Sigmoid colon (tissue), 7 donors: ENCODE results near the gene GJB2. TPM values are rescaled to one million over a fixed set of nuclear protein-coding genes. Genes with fewer than 3 reads are reported as not detected.
A peak's percentile ranks its signal among the peaks of the same experiment; 100 is the strongest.

Experiments
- DNase-seq: peaks from one replicate; pipeline ENCODE4 v3.0.0-alpha.2; 2019
- H3K27ac ChIP-seq, 4 donors: fragments of 200-600 bp; sonication (generic); one replicate each; pipeline ENCODE4 v1.5.1; 2016 to 2019; ENCODE audit warnings: mild to moderate bottlenecking in 1 of 4
- H3K27me3 ChIP-seq, 3 donors: fragments of 200-600 bp; sonication (generic); one replicate each; pipeline ENCODE4 v1.5.1; 2019; ENCODE audit warnings: mild to moderate bottlenecking in 1 of 3
- H3K36me3 ChIP-seq, 4 donors: fragments of 200-600 bp; sonication (generic); one replicate each; pipeline ENCODE4 v1.5.1; 2016 to 2019
- H3K4me1 ChIP-seq, 4 donors: fragments of 200-600 bp; sonication (generic); one replicate each; pipeline ENCODE4 v1.5.1; 2017 to 2019
- H3K4me3 ChIP-seq, 4 donors: fragments of 200-600 bp; sonication (generic); one replicate each; pipeline ENCODE4 v1.5.1; 2017 to 2019; ENCODE audit warnings: mild to moderate bottlenecking in 2 of 4, moderate library complexity in 1 of 4
- H3K9me3 ChIP-seq, 4 donors: fragments of 200-600 bp in 3 of 4; sonication (generic) in 3 of 4; one replicate each; pipeline versions ENCODE4 v1.5.1 to v1.6.1; 2013 to 2019
- EP300 ChIP-seq, 4 donors: sonication (generic); formaldehyde crosslinking; IDR thresholded peaks; one replicate each; pipeline ENCODE4 v1.6.1; 2017; ENCODE audit warnings: antibody characterized with exemption in 4 of 4
- POLR2A ChIP-seq, 2 donors: fragments of 450-650 bp; IDR thresholded peaks; one replicate each; pipeline ENCODE4 v1.6.1; 2016; ENCODE audit warnings: antibody characterized with exemption in 2 of 2, mild to moderate bottlenecking in 2 of 2, moderate library complexity in 2 of 2
- POLR2AphosphoS5 ChIP-seq, 4 donors: sonication (generic); formaldehyde crosslinking; IDR thresholded peaks; one replicate each; pipeline ENCODE4 v1.6.1; 2017; ENCODE audit warnings: antibody characterized with exemption in 4 of 4
- WGBS, 2 donors: extraction: QIAGEN DNeasy Blood & Tissue Kit; methylation state at CpG; one replicate each; pipeline ENCODE4 v1.1.7; 2013; 5-methylcytosine and 5-hydroxymethylcytosine counted together
- intact Hi-C: fragments of 100-400 bp; cut with DNase I; formaldehyde crosslinking; loops from one replicate; pipeline ENCODE4 v1.15.1; 2023
- polyA plus RNA-seq, 3 donors: library from polyadenylated mRNA; stranded (reverse); fragments of 200-250 nt; gene quantifications; one replicate each; pipeline ENCODE4 v1.2.3, GENCODE V29; 2013
- total RNA-seq, 4 donors: library from RNA; depleted of rRNA; stranded (reverse); fragments of >200 nt; gene quantifications; one replicate each; pipeline ENCODE4 v1.1.0, GENCODE V29; 2016
- TF ChIP-seq, protein P1 (sequence below), 4 experiments: fragments of 450-650 bp in 3 of 4; fragments of 200-600 bp in 1 of 4; IDR thresholded peaks; one replicate each; pipeline ENCODE4 v1.5.1; 2016 to 2019; ENCODE audit warnings: antibody characterized with exemption in 4 of 4, mild to moderate bottlenecking in 3 of 4, moderate library complexity in 2 of 4
- donor health status: healthy with polysubstance abuse.
- donor health status: Bipolar disorder and iron deficiency.
- donor health status: healthy.

The GJB2 gene
- total and polyA plus RNA-seq, 7 donors: 0.49 to 25.9 (median 7.3) TPM; not detected in 3

DNA sequence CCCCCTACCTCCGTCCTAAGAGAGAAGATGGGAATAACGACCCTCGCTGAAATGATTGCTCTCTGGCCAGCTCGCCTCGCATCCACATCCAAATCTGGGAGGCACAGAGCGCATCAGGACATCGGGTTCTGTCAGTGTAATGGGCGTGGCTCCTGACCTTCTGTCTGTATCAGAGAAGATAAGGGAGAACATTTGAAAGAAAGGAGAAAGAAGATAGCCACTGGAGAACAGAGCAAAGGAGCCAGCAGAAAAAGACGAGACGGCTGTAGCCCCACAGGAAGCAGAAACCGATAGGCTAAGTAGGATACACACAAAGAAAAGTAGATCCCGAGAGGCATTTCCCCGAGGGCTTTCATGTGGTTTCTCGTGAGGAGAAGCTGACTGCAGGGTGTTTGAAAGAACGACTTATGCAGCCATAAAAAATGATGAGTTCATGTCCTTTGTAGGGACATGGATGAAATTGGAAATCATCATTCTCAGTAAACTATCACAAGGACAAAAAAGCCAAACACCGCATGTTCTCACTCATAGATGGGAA, 14.0 kb upstream of the GJB2 start:
- WGBS, 2 donors: 67 to 72% methylated on average over 16 of the region's 16 CpGs
- H3K36me3 ChIP-seq: no peaks in the 10 kb centered on the region
- H3K27ac ChIP-seq: no peak overlapping the region
- TF ChIP-seq, protein P1, sequence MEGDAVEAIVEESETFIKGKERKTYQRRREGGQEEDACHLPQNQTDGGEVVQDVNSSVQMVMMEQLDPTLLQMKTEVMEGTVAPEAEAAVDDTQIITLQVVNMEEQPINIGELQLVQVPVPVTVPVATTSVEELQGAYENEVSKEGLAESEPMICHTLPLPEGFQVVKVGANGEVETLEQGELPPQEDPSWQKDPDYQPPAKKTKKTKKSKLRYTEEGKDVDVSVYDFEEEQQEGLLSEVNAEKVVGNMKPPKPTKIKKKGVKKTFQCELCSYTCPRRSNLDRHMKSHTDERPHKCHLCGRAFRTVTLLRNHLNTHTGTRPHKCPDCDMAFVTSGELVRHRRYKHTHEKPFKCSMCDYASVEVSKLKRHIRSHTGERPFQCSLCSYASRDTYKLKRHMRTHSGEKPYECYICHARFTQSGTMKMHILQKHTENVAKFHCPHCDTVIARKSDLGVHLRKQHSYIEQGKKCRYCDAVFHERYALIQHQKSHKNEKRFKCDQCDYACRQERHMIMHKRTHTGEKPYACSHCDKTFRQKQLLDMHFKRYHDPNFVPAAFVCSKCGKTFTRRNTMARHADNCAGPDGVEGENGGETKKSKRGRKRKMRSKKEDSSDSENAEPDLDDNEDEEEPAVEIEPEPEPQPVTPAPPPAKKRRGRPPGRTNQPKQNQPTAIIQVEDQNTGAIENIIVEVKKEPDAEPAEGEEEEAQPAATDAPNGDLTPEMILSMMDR (IDR thresholded peaks at IDR 0.05): no peak
- no peak for TF ChIP-seq POLR2AphosphoS5 (IDR thresholded peaks at IDR 0.05)
- TF ChIP-seq POLR2A (IDR thresholded peaks at IDR 0.05): no peak
- TF ChIP-seq EP300 (IDR thresholded peaks at IDR 0.05): no peak
- H3K27me3 ChIP-seq: peaks cover 0 to 11% (median 0%) of the 10 kb centered on the region in 3 donors
- H3K4me3 ChIP-seq: no peak overlapping the region
- no peaks in the 10 kb centered on the region for H3K4me1 ChIP-seq
- intact Hi-C loops: no loop called here
- no peak for DNase-seq
- H3K9me3 ChIP-seq: no peaks in the 10 kb centered on the region

DNA sequence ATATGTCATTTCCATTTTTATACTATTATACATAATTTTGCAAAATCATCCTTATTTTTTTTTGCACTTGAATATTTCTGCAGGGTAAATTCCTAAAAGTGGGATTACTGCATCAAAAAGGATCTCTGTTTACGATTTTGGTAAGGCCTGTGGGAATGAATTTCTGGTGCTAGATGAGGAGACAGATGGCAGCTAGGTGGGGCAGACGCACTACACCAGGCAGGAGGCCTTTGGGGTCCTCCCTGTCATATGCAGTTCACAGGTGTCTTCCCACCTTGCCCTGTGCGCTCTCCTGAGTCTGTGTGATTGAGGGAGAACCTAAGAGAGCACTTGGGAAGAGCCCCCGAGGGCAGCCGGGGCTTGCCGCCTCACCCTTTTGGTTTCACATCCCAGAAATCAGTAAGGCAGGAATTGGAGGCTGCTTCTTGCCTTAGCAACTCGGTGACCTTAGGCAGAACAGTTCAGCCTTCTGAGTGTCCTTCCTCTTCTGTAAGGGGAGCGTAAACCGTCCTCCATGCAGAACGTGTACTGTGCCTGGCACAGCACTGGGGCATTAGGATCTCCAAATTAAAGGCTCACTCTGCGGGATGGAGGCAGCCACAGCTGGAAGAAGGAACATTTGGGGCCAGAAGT, 13.4 kb upstream of the GJB2 start:
- peaks cover 0 to 11% (median 0%) of the 10 kb centered on the region in 3 donors for H3K27me3 ChIP-seq
- 81 to 83% methylated on average over 11 of the region's 11 CpGs for WGBS, 2 donors

DNA sequence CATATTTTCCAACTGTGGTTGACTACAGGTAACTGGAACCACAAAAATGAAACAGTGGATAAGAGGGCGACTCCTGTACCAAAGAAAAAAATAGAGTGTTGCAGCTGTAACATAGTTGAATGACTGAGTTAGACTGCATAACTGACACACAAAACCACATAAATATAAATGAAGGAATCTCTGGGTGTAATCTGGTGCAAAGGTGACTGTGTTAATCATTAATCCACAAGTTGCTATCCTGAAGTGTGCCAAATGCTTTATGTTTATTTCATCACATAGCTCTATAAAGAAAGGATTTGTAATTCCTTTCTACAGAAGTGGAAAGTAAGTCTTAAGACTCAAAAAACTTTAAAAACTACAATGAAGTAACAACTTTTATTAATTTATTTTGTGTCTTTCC, 6.0 kb upstream of the GJB2 start:
- H3K36me3 ChIP-seq: no peaks in the 10 kb centered on the region
- H3K27me3 ChIP-seq: peaks cover 21 to 34% (median 27%) of the 10 kb centered on the region in 3 donors
- H3K4me3 ChIP-seq: no peak overlapping the region
- no peak for DNase-seq
- TF ChIP-seq, protein P1 (IDR thresholded peaks at IDR 0.05): no peak
- TF ChIP-seq POLR2AphosphoS5 (IDR thresholded peaks at IDR 0.05): no peak
- no peak for TF ChIP-seq POLR2A (IDR thresholded peaks at IDR 0.05)
- no peak for TF ChIP-seq EP300 (IDR thresholded peaks at IDR 0.05)
- intact Hi-C loops: loop anchor here (10.0 kb wide), 1 partner anchor 286 kb away; no protein-coding TSS in a partner anchor
- no peak overlapping the region for H3K27ac ChIP-seq
- peaks cover 0 to 5% (median 4%) of the 10 kb centered on the region in 4 donors for H3K4me1 ChIP-seq
- WGBS, 2 donors: 16 to 63% methylated on average over 1 of the region's 1 CpG
- H3K9me3 ChIP-seq: peaks cover 0 to 1% (median 0%) of the 10 kb centered on the region in 4 donors

More for the DNA sequence above, 13.4 kb upstream of the GJB2 start:
- intact Hi-C loops: no loop called here
- no peaks in the 10 kb centered on the region for H3K9me3 ChIP-seq
- no peaks in the 10 kb centered on the region for H3K4me1 ChIP-seq
- no peak for TF ChIP-seq EP300 (IDR thresholded peaks at IDR 0.05)
- no peak for TF ChIP-seq POLR2AphosphoS5 (IDR thresholded peaks at IDR 0.05)
- DNase-seq: no peak
- no peak overlapping the region for H3K4me3 ChIP-seq
- H3K27ac ChIP-seq: no peak overlapping the region
- H3K36me3 ChIP-seq: no peaks in the 10 kb centered on the region

DNA sequence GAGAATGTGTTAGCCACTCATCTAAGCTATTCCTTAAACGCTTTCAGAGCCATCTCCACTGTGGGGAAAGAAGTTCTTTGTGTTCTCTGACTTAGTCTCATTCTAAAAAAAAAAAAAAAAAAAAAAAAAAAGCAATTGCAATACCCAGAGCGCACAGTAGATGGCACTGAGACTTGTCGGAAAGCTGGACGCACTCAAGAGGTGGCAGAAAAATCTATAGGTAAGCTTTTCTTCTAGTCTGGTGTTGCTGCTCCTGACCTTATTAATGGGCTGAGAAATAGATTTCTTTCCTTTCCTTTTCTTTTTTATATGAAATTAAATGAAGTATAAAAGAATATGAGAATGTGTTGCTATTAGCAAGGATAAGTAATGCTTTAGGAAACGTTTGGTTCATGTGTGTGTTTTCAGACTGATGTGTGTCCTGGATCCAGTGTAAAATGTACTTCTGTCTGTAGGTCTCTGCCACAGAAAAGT, 4.7 kb upstream of the GJB2 start:
- TF ChIP-seq POLR2A (IDR thresholded peaks at IDR 0.05) (no peak), EP300 (IDR thresholded peaks at IDR 0.05) (no peak)
- TF ChIP-seq, protein P1 (IDR thresholded peaks at IDR 0.05): peak in 3 of 4 experiments; percentile 4 to 53 (median 42)
- H3K36me3 ChIP-seq: no peaks in the 10 kb centered on the region
- intact Hi-C loops: loop anchor here (10.0 kb wide), 1 partner anchor 287 kb away; no protein-coding TSS in a partner anchor
- H3K9me3 ChIP-seq: peaks cover 0 to 1% (median 0%) of the 10 kb centered on the region in 4 donors
- 5 to 13% methylated on average over 5 of the region's 5 CpGs for WGBS, 2 donors
- H3K4me1 ChIP-seq: peaks cover 0 to 19% (median 18%) of the 10 kb centered on the region in 4 donors
- DNase-seq: no peak
- H3K27ac ChIP-seq: no peak overlapping the region
- H3K4me3 ChIP-seq: no peak overlapping the region
- peaks cover 34 to 48% (median 40%) of the 10 kb centered on the region in 3 donors for H3K27me3 ChIP-seq

DNA sequence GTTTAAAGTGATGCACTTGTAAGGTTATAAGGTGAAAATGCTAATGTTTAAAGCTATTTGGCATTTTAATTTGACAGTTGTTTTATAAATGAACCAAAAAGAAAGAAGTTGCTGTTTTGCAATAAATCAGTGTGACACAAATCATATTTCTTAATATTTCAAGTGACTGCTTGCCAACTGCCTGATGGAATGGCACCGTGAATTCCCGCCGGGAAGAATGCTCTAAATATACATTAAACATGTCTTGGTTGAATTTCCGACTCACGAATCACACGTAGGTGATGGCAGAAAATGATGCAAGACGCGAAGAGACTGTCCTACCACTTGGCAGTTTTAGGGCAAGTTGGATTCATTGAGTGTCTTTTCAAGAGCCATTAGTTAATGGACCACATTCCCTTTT, 3.1 kb upstream of the GJB2 start:
- Histone ChIP-seq H3K36me3 (no peaks in the 10 kb centered on the region), H3K4me3 (no peak overlapping the region), H3K9me3 (no peaks in the 10 kb centered on the region), H3K27me3 (peaks cover 40 to 63% (median 51%) of the 10 kb centered on the region in 3 donors), H3K27ac (no peak overlapping the region), H3K4me1 (peaks cover 0 to 24% (median 24%) of the 10 kb centered on the region in 4 donors)
- TF ChIP-seq, protein P1 (IDR thresholded peaks at IDR 0.05): no peak
- TF ChIP-seq POLR2A (IDR thresholded peaks at IDR 0.05) (no peak), POLR2AphosphoS5 (IDR thresholded peaks at IDR 0.05) (no peak), EP300 (IDR thresholded peaks at IDR 0.05) (no peak)
- intact Hi-C loops: loop anchor here (10.0 kb wide), 1 partner anchor 289 kb away; no protein-coding TSS in a partner anchor
- 89 to 90% methylated on average over 8 of the region's 8 CpGs for WGBS, 2 donors
- DNase-seq: no peak
